Motor neuron (in vitro differentiated cells): ENCODE measurements around the gene HSD17B13. TPM values are rescaled to one million over a fixed set of nuclear protein-coding genes. Genes with fewer than 3 reads are reported as not detected.

Experiments
- total RNA-seq, 8 experiments: library from RNA; unstranded; fragments of 300-600 nt; gene quantifications; 2 replicates each; pipeline versions ENCODE4 v1.2.3 to v1.2.4, GENCODE V29; 2022

Gene HSD17B13
- total RNA-seq, 8 experiments from 2014 or later: 0.21 to 19.3 (median 0.65) TPM

Other genes with a start within 250 kb of the HSD17B13 start
- 10 to 100 TPM in 6 of 8 experiments, 1 to 10 TPM in 2; 4.8 to 17.3 (median 12.7) TPM for gene KLHL8, start 102.3 kb downstream of the HSD17B13 start, total RNA-seq
- gene HSD17B11, start 68.3 kb upstream of the HSD17B13 start, total RNA-seq: 10 to 100 TPM; 19.1 to 34.2 (median 22.3) TPM
- 10 to 100 TPM; 11.6 to 29.1 (median 16.4) TPM for gene NUDT9, start 99.7 kb upstream of the HSD17B13 start, total RNA-seq
- 100 to 1,000 TPM in 1 of 8 experiments, 10 to 100 TPM in 2, 1 to 10 TPM in 3, under 1 TPM in 2; 0.36 to 473 (median 7.8) TPM for gene SPARCL1, start 206.5 kb upstream of the HSD17B13 start, total RNA-seq